HG03060 (cell line): ENCODE data around the gene PTPRO.

Source experiments
- ATAC-seq: cut with Tn5 transposase; IDR thresholded peaks from one replicate; pipeline ENCODE4 v1.9.1; 2021; ENCODE audit warnings: low read depth, moderate number of reproducible peaks; ENCODE audit not compliant: unreplicated experiment

Gene PTPRO

GRCh38 chr12:15520083-15520482 is 197.8 kb downstream of the PTPRO start:
- no peak for ATAC-seq

- no peak for ATAC-seq
These were observed 198.5 kb downstream of the PTPRO start for GRCh38 chr12:15520844-15521243.

- no peak for ATAC-seq
These were observed 200.4 kb downstream of the PTPRO start for GRCh38 chr12:15522574-15523187.

GRCh38 chr12:15525441-15525840 is 203.1 kb downstream of the PTPRO start:
- ATAC-seq = no peak

GRCh38 chr12:15526033-15526432 is 203.7 kb downstream of the PTPRO start:
- peak; percentile 99 for ATAC-seq

GRCh38 chr12:15527201-15528080 is 205.1 kb downstream of the PTPRO start:
- no peak for ATAC-seq

GRCh38 chr12:15528666-15529065 is 206.4 kb downstream of the PTPRO start:
- no peak for ATAC-seq

- ATAC-seq = no peak
These were observed 208.1 kb downstream of the PTPRO start for GRCh38 chr12:15530361-15530760.

- ATAC-seq = peak; percentile 64
These were observed 210.2 kb downstream of the PTPRO start for GRCh38 chr12:15532364-15532977.

- peak; percentile 60 for ATAC-seq
These were observed 212.0 kb downstream of the PTPRO start for GRCh38 chr12:15534322-15534721.

GRCh38 chr12:15534874-15535273 is 212.6 kb downstream of the PTPRO start:
- no peak for ATAC-seq

- no peak for ATAC-seq
These were observed 213.1 kb downstream of the PTPRO start for GRCh38 chr12:15535352-15535781.

GRCh38 chr12:15536446-15536845 is 214.1 kb downstream of the PTPRO start:
- no peak for ATAC-seq

- ATAC-seq = no peak
These were observed 216.6 kb downstream of the PTPRO start for GRCh38 chr12:15538881-15539280.

- no peak for ATAC-seq
These were observed 217.7 kb downstream of the PTPRO start for GRCh38 chr12:15540005-15540404.

- no peak for ATAC-seq
These were observed 218.2 kb downstream of the PTPRO start for GRCh38 chr12:15540469-15540872.

GRCh38 chr12:15541996-15542631 is 219.8 kb downstream of the PTPRO start:
- ATAC-seq = no peak

GRCh38 chr12:15543347-15543746 is 221.0 kb downstream of the PTPRO start:
- ATAC-seq = no peak

- ATAC-seq = no peak
These were observed 222.3 kb downstream of the PTPRO start for GRCh38 chr12:15544589-15544988.

GRCh38 chr12:15545334-15545733 is 223.0 kb downstream of the PTPRO start:
- no peak for ATAC-seq

- ATAC-seq = no peak
These were observed 223.9 kb downstream of the PTPRO start for GRCh38 chr12:15546102-15546701.
